HFFc6 (cell line): Measurements from ENCODE around the gene PCSK6. TPM values are rescaled to one million over a fixed set of nuclear protein-coding genes. Genes with fewer than 3 reads are reported as not detected.

Source experiments
- DNase-seq: peaks from one replicate; pipeline ENCODE4 v3.0.0-alpha.2; 2018
- H3K27ac Mint-ChIP-seq: 2 replicates; pipeline ENCODE4 v1.8.0; 2020; ENCODE audit warnings: mild to moderate bottlenecking, mixed read lengths
- H3K27me3 Mint-ChIP-seq: 2 replicates; pipeline ENCODE4 v1.8.0; 2021; ENCODE audit warnings: mild to moderate bottlenecking, moderate library complexity, mixed read lengths; ENCODE audit not compliant: insufficient read depth
- H3K36me3 Mint-ChIP-seq: 2 replicates; pipeline ENCODE4 v1.8.0; 2021; ENCODE audit warnings: low read depth, mixed read lengths
- H3K4me1 Mint-ChIP-seq: 2 replicates; pipeline ENCODE4 v1.8.0; 2020; ENCODE audit warnings: low read depth, mixed read lengths
- H3K4me3 Mint-ChIP-seq: 2 replicates; pipeline ENCODE4 v1.8.0; 2020; ENCODE audit warnings: mild to moderate bottlenecking, moderate library complexity, mixed read lengths
- H3K9me3 Mint-ChIP-seq: 2 replicates; pipeline ENCODE4 v1.8.0; 2020; ENCODE audit warnings: mild to moderate bottlenecking, mixed read lengths
- CTCF ChIP-seq: fragments of 200-600 bp; sonication (generic); IDR thresholded peaks from 2 replicates; pipeline ENCODE4 v1.5.0; 2021; ENCODE audit warnings: antibody characterized with exemption, mild to moderate bottlenecking
- total RNA-seq, 6 experiments: library from RNA; stranded (reverse); fragmentation: NEBNext Ultra II Directional; extraction: Animal tissue kit (Norgen Biotek cat#: 25700); gene quantifications; 2 replicates in 1 of 6; 3 replicates in 5 of 6; pipeline ENCODE4 v1.2.3, GENCODE V29; 2021

The PCSK6 gene
- total RNA-seq, 6 experiments from 2014 or later, result not detected

DNA sequence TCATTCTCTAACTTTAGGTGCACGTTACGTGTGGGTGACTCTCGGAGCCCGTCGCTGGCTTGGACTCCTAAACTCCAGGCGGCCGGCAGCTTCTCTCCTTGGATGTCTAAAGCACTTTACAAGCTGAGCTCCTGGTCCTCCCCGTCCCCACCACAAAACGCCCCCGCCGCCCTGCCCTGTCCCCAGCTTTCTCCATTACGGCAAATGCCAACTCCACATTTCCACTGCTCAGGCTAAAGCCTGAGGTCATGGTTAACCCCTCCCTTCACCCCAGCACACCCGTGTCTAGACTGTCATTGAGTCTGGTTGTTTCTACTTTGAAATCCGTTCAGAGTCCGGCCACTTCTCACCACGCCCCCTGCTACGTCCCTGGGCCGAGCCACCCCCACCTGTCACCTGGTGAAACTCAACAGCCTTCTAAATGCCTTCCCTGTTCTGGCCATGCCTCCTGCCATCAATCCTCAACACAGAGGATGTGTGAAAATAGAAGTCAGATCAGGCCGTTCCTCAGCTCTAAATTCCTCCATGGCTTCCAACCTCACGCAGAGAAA is 8.1 kb upstream of the PCSK6 start:
- TF ChIP-seq CTCF, result no peak
- no peaks in the 10 kb centered on the region for H3K9me3 Mint-ChIP-seq
- no peaks in the 10 kb centered on the region for H3K36me3 Mint-ChIP-seq
- H3K4me1 Mint-ChIP-seq, result peaks cover 13% of the 10 kb centered on the region
- H3K27ac Mint-ChIP-seq, result no peak overlapping the region
- DNase-seq, result no peak
- H3K27me3 Mint-ChIP-seq, result peaks cover 36% of the 10 kb centered on the region
- no peak overlapping the region for H3K4me3 Mint-ChIP-seq

GRCh38 chr15:101497017-101497416 is 7.5 kb upstream of the PCSK6 start:
- Mint-ChIP-seq H3K4me3 (no peak overlapping the region), H3K4me1 (peaks cover 13% of the 10 kb centered on the region), H3K9me3 (no peaks in the 10 kb centered on the region), H3K36me3 (no peaks in the 10 kb centered on the region), H3K27ac (no peak overlapping the region), H3K27me3 (peaks cover 37% of the 10 kb centered on the region)
- no peak for TF ChIP-seq CTCF
- no peak for DNase-seq

GRCh38 chr15:101496198-101496986 is 6.9 kb upstream of the PCSK6 start:
- peaks cover 13% of the 10 kb centered on the region for H3K4me1 Mint-ChIP-seq
- peaks cover 42% of the 10 kb centered on the region for H3K27me3 Mint-ChIP-seq
- no peaks in the 10 kb centered on the region for H3K36me3 Mint-ChIP-seq
- H3K4me3 Mint-ChIP-seq, result no peak overlapping the region
- H3K27ac Mint-ChIP-seq, result no peak overlapping the region
- DNase-seq, result no peak
- no peak for TF ChIP-seq CTCF
- H3K9me3 Mint-ChIP-seq, result no peaks in the 10 kb centered on the region

DNA sequence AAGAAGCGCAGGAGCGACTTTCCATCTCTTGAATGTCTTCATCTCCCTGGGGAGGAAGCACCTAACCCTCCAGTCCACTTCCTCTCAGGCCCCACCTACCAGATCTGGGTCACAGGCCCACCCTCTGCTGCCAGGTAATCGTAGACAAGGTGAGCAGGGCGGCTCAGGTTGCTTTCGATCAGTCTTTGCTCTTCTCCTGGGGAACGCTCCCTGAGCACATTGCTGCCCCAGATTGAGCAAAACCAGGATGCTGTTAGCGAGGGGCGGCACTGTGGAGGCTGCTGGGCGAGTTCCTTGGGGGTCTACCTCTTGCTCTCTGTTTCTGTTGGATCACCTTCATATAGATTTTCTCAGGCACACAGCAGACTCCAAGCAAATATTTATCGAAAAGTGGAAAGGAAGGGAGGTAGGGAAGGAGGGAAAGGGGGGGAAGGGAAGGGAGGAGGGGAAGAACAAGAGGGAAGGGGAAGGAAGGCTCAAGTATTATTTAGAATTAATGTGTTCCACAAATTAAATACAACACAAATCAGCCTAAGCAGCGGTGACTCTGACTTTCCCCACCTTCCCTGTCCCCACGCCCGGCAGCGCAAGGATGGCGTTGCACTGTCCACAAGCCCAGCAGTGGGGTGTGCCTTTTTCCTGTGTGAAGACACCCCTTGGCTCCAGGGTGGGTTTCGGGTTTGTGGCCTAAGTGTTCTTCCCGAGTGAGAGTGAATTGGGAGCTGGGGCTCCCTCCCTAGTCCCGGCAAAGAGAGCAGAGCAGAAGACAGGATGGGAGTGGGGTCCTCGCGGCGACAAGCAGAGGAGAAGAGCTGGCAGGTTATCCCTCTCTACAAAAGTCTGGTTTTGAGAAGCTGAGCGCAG is 6.1 kb upstream of the PCSK6 start:
- peaks cover 13% of the 10 kb centered on the region for H3K4me1 Mint-ChIP-seq
- H3K9me3 Mint-ChIP-seq, result no peaks in the 10 kb centered on the region
- no peak for TF ChIP-seq CTCF
- no peak overlapping the region for H3K27ac Mint-ChIP-seq
- no peak for DNase-seq
- no peaks in the 10 kb centered on the region for H3K36me3 Mint-ChIP-seq
- no peak overlapping the region for H3K4me3 Mint-ChIP-seq
- peaks cover 48% of the 10 kb centered on the region for H3K27me3 Mint-ChIP-seq

GRCh38 chr15:101494251-101494796 is 4.8 kb upstream of the PCSK6 start:
- H3K4me1 Mint-ChIP-seq, result peaks cover 11% of the 10 kb centered on the region
- H3K36me3 Mint-ChIP-seq, result no peaks in the 10 kb centered on the region
- H3K9me3 Mint-ChIP-seq, result no peaks in the 10 kb centered on the region
- no peak for DNase-seq
- peaks cover 51% of the 10 kb centered on the region for H3K27me3 Mint-ChIP-seq
- no peak overlapping the region for H3K4me3 Mint-ChIP-seq
- no peak overlapping the region for H3K27ac Mint-ChIP-seq
- TF ChIP-seq CTCF, result no peak
